Kidney epithelial cell (primary cell): ENCODE measurements around the gene ZNF786. TPM values are rescaled to one million over a fixed set of nuclear protein-coding genes. Genes with fewer than 3 reads are reported as not detected.
A peak's percentile ranks its signal among the peaks of the same experiment; 100 is the strongest.
"Not testable (repeated sequence)": the region's sequence is repeated elsewhere in the genome, so short reads cannot be mapped to it uniquely, and the experiment has no call there.

Experiments used
- DNase-seq: peaks from one replicate; pipeline ENCODE4 v3.0.0-alpha.2; 2010; ENCODE audit warnings: low read depth
- H3K27me3 ChIP-seq: 2 replicates; pipeline ENCODE4 v1.6.0; 2011; ENCODE audit warnings: low read length; ENCODE audit not compliant: control insufficient read depth, insufficient read depth
- H3K36me3 ChIP-seq: 2 replicates; pipeline ENCODE4 v1.5.1; 2011; ENCODE audit warnings: low read length; ENCODE audit not compliant: control insufficient read depth, insufficient read depth
- H3K4me3 ChIP-seq: 2 replicates; pipeline ENCODE4 v1.5.1; 2011; ENCODE audit warnings: low read depth, mild to moderate bottlenecking, control low read depth, low read length
- total RNA-seq: library from RNA; depleted of rRNA; stranded (reverse); fragments of >200 nt; gene quantifications from 2 replicates; pipeline ENCODE4 v1.2.3, GENCODE V29; 2015
- TF ChIP-seq, protein P1 (sequence below): IDR thresholded peaks from 2 replicates; pipeline ENCODE4 v1.5.1; 2011; ENCODE audit warnings: mild to moderate bottlenecking, moderate library complexity, low read length, control low read depth, inconsistent platforms; ENCODE audit not compliant: insufficient read depth, poor library complexity, severe bottlenecking

Gene ZNF786
- total RNA-seq, 1 donor from 2014 or later: 7.2 TPM

GRCh38 chr7:149036676-149037075, 53.8 kb downstream of the ZNF786 start:
- TF ChIP-seq, protein P1, sequence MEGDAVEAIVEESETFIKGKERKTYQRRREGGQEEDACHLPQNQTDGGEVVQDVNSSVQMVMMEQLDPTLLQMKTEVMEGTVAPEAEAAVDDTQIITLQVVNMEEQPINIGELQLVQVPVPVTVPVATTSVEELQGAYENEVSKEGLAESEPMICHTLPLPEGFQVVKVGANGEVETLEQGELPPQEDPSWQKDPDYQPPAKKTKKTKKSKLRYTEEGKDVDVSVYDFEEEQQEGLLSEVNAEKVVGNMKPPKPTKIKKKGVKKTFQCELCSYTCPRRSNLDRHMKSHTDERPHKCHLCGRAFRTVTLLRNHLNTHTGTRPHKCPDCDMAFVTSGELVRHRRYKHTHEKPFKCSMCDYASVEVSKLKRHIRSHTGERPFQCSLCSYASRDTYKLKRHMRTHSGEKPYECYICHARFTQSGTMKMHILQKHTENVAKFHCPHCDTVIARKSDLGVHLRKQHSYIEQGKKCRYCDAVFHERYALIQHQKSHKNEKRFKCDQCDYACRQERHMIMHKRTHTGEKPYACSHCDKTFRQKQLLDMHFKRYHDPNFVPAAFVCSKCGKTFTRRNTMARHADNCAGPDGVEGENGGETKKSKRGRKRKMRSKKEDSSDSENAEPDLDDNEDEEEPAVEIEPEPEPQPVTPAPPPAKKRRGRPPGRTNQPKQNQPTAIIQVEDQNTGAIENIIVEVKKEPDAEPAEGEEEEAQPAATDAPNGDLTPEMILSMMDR: no peak
- Histone ChIP-seq H3K27me3 (no peaks in the 10 kb centered on the region), H3K4me3 (no peak overlapping the region), H3K36me3 (no peaks in the 10 kb centered on the region)
- no peak for DNase-seq

- H3K4me3 ChIP-seq: no peak overlapping the region
- TF ChIP-seq, protein P1: no peak
- no peaks in the 10 kb centered on the region for H3K27me3 ChIP-seq
- no peaks in the 10 kb centered on the region for H3K36me3 ChIP-seq
- DNase-seq: no peak
Measured at GRCh38 chr7:149031353-149031910, 59.1 kb downstream of the ZNF786 start.

GRCh38 chr7:149030439-149030838, 60.1 kb downstream of the ZNF786 start:
- H3K27me3 ChIP-seq, H3K36me3 ChIP-seq, DNase-seq, H3K4me3 ChIP-seq: not testable (repeated sequence)

DNA sequence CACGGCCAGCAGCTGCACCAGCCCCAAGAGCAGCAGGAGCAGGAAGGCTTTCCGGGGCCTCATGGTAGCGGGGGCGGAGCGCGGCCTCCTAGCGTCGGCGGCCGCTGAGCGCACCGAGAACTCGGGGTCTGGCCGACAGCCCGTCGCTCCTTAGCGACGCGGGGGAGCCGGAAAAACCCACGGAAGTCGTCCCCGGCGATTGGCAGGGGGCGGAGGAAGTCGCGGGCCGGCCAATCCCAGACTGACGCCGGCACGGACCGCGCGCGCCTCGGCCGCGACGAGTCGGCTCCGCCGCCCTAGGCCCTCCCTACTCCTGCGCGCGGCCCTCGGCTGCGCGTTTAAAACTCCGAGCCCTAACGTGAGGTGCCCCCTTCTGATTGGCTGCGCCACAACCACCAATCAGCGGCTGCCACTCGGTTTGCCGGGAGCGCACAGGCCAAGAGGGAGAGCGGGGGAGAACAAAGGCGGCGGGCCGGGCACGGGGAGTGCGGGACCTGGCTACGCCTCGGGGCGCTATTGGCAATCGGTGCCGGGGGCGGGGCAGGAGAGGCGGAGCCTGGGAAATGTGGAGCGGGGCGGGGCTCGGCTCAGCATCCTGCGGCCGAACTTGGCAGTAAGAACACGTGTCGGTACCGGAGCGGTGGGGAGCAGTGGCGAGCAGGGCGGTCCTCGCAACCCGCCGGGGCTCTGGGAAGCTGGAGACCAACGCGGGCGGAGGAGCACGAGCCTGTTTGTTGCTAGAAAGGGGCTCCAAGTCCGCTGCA, 62.0 kb downstream of the ZNF786 start, which contains the start of gene PDIA4:
Gene PDIA4 (minus strand): TSS at position 160 of the 764 bp plus-strand sequence. CDS start 97 bp downstream, at position 63.
- H3K27me3 ChIP-seq: no peaks in the 10 kb centered on the region
- peak; percentile 91 for DNase-seq
- H3K4me3 ChIP-seq: peak within 1 kb of the TSS; percentile 89
- peaks cover 1% of the 10 kb centered on the region for H3K36me3 ChIP-seq
- TF ChIP-seq, protein P1: no peak

DNA sequence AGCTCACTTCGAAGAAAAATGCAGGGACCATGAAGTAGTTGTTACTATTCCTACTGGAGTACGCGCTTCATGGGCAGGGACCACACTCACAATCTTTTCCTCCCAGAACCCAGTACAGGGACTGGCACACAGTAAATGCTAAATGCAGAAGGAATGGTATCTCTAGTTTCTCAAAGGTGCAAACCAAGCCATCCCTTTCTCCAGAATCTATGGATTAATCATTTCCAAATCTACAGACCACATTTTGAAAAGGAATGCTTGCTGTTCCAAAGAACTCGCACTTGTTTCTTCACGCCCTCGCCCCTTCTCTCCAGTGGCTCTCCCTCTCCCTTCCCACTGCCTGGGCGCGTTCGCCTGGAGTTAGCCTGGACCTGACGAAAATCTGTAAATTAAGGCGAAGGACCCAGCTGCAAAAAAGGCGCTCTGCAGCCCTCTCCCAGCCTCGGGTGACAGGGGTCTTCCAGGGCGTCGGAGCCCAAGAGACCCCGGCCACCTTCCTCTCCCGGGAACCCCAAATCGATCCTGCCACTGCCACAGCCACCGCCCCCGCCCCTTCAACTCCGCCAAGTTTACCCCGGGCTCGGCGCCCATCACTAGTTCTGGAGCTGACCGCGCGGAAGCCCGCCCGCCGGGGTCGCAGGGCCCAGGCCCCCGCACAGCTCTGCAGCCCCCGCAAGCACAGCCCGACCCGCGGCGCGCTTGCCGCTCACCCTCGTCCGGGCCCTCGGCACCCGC, 62.7 kb downstream of the ZNF786 start:
- Histone ChIP-seq H3K36me3 (peaks cover 1% of the 10 kb centered on the region), H3K4me3 (peak overlapping the region; percentile 89), H3K27me3 (no peaks in the 10 kb centered on the region)
- DNase-seq: no peak
- TF ChIP-seq, protein P1: no peak

DNA sequence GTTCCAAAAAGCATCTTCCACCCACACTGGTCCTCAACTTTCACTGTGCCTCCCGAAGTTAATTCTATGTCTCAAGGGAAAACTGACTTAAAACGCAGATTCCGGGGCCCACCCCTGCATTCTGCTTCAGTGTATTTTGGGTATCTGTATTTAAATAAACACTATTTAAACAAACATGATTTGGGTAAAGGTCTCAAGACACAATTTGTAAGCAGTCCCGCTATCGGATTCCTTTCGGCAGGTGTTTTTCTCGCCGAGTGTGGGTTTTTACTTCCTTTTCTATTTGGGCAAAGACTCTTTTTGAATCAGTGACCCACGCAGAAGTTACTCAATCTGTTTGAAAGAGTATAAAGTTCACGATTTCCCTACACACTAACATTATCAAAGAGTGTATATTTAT, 63.5 kb downstream of the ZNF786 start:
- DNase-seq: no peak
- H3K4me3 ChIP-seq: peak overlapping the region; percentile 89
- peaks cover 1% of the 10 kb centered on the region for H3K36me3 ChIP-seq
- H3K27me3 ChIP-seq: no peaks in the 10 kb centered on the region
- TF ChIP-seq, protein P1: no peak
